ENCODE results near the gene UPF2. TPM values are rescaled to one million over a fixed set of nuclear protein-coding genes. Genes with fewer than 3 reads are reported as not detected.
"Not testable (repeated sequence)": the region's sequence is repeated elsewhere in the genome, so short reads cannot be mapped to it uniquely, and the experiment has no call there.

Gene UPF2
- total RNA-seq, 2 experiments from 2014 or later, result 33.5 to 37.2 TPM

GRCh38 chr10:11986593-11987216 is 55.9 kb downstream of the UPF2 start:
- CTCF ChIA-PET, result interaction anchor here (0.6 to 3.0 kb wide), 22 partner anchors 9 to 628 kb away, joined by 3 to 25 read pairs (median 4); partner anchors contain the start of gene UPF2
- Mint-ChIP-seq H3K27ac (peak overlapping the region; percentile 58), H3K9me3 (ENCODE audit: low read depth) (no peaks in the 10 kb centered on the region), H3K4me1 (peaks cover 6% of the 10 kb centered on the region), H3K4me3 (no peak overlapping the region), H3K36me3 (peaks cover 22% of the 10 kb centered on the region), H3K27me3 (no peaks in the 10 kb centered on the region)
- peak; percentile 81 for DNase-seq
- peak; percentile 64 for ATAC-seq

GRCh38 chr10:11982253-11982652 is 60.4 kb downstream of the UPF2 start:
- CTCF ChIA-PET, result no interaction called here
- peaks cover 6% of the 10 kb centered on the region for H3K4me1 Mint-ChIP-seq
- H3K36me3 Mint-ChIP-seq, result peaks cover 28% of the 10 kb centered on the region

GRCh38 chr10:11975795-11976194 is 66.8 kb downstream of the UPF2 start:
- DNase-seq, result no peak
- CTCF ChIA-PET, result interaction anchor here (1.0 to 2.9 kb wide), 3 partner anchors 10 to 194 kb away, joined by 4 to 10 read pairs (median 4); no protein-coding TSS in a partner anchor
- H3K36me3 Mint-ChIP-seq, result peaks cover 53% of the 10 kb centered on the region
- H3K4me3 Mint-ChIP-seq, result no peak overlapping the region
- peaks cover 2% of the 10 kb centered on the region for H3K9me3 Mint-ChIP-seq (ENCODE audit: low read depth)
- ATAC-seq, result no peak
- no peaks in the 10 kb centered on the region for H3K27me3 Mint-ChIP-seq
- H3K27ac Mint-ChIP-seq, result no peak overlapping the region
- no peaks in the 10 kb centered on the region for H3K4me1 Mint-ChIP-seq

More at GRCh38 chr10:11982253-11982652, 60.4 kb downstream of the UPF2 start:
- no peaks in the 10 kb centered on the region for H3K9me3 Mint-ChIP-seq (ENCODE audit: low read depth)
- no peak overlapping the region for H3K4me3 Mint-ChIP-seq
- no peak overlapping the region for H3K27ac Mint-ChIP-seq
- DNase-seq (no peak), ATAC-seq (no peak)
- no peaks in the 10 kb centered on the region for H3K27me3 Mint-ChIP-seq

GRCh38 chr10:11972523-11972922 is 70.1 kb downstream of the UPF2 start:
- H3K27ac Mint-ChIP-seq; H3K27me3 Mint-ChIP-seq; ATAC-seq; H3K4me3 Mint-ChIP-seq; H3K4me1 Mint-ChIP-seq; H3K9me3 Mint-ChIP-seq (ENCODE audit: low read depth); DNase-seq: not testable (repeated sequence)
- CTCF ChIA-PET, result interaction anchor here (0.9 kb wide), 1 partner anchor 15 kb away, joined by 3 read pairs; no protein-coding TSS in a partner anchor
- peaks cover 50% of the 10 kb centered on the region for H3K36me3 Mint-ChIP-seq

- Mint-ChIP-seq H3K9me3 (ENCODE audit: low read depth) (peaks cover 2% of the 10 kb centered on the region), H3K27me3 (no peaks in the 10 kb centered on the region), H3K4me1 (no peaks in the 10 kb centered on the region), H3K27ac (peak overlapping the region; percentile 41), H3K4me3 (no peak overlapping the region), H3K36me3 (peaks cover 59% of the 10 kb centered on the region)
- ATAC-seq, result no peak
- CTCF ChIA-PET, result interaction anchor here (1.4 to 1.6 kb wide), 2 partner anchors 19 to 24 kb away, joined by 3 to 7 read pairs; no protein-coding TSS in a partner anchor
- no peak for DNase-seq
Measured at GRCh38 chr10:11962176-11962575, 80.4 kb downstream of the UPF2 start.

GRCh38 chr10:11961771-11962170 is 80.8 kb downstream of the UPF2 start:
- Mint-ChIP-seq H3K4me3 (no peak overlapping the region), H3K27me3 (no peaks in the 10 kb centered on the region), H3K9me3 (ENCODE audit: low read depth) (peaks cover 2% of the 10 kb centered on the region), H3K27ac (no peak overlapping the region), H3K36me3 (peaks cover 56% of the 10 kb centered on the region), H3K4me1 (no peaks in the 10 kb centered on the region)
- CTCF ChIA-PET, result interaction anchor here (1.4 to 1.6 kb wide), 2 partner anchors 19 to 25 kb away, joined by 3 to 7 read pairs; no protein-coding TSS in a partner anchor
- no peak for DNase-seq
- ATAC-seq, result no peak

- no peak overlapping the region for H3K4me3 Mint-ChIP-seq
- no peaks in the 10 kb centered on the region for H3K4me1 Mint-ChIP-seq
- no peak for DNase-seq
- no peaks in the 10 kb centered on the region for H3K27me3 Mint-ChIP-seq
- no peak overlapping the region for H3K27ac Mint-ChIP-seq
- CTCF ChIA-PET, result no interaction called here
- ATAC-seq, result no peak
- no peaks in the 10 kb centered on the region for H3K9me3 Mint-ChIP-seq (ENCODE audit: low read depth)
- H3K36me3 Mint-ChIP-seq, result peaks cover 60% of the 10 kb centered on the region
Measured at GRCh38 chr10:11959966-11960365, 82.6 kb downstream of the UPF2 start.

GRCh38 chr10:11958956-11959355 is 83.7 kb downstream of the UPF2 start:
- H3K9me3 Mint-ChIP-seq (ENCODE audit: low read depth), result no peaks in the 10 kb centered on the region
- no peaks in the 10 kb centered on the region for H3K27me3 Mint-ChIP-seq
- peaks cover 56% of the 10 kb centered on the region for H3K36me3 Mint-ChIP-seq
- ATAC-seq, result no peak
- no peak for DNase-seq
- H3K4me1 Mint-ChIP-seq, result no peaks in the 10 kb centered on the region
- CTCF ChIA-PET, result interaction anchor here (1.0 kb wide), 1 partner anchor 26 kb away, joined by 3 read pairs; no protein-coding TSS in a partner anchor
- H3K4me3 Mint-ChIP-seq, result no peak overlapping the region
- H3K27ac Mint-ChIP-seq, result no peak overlapping the region

- Mint-ChIP-seq H3K4me1 (peaks cover 12% of the 10 kb centered on the region), H3K27ac (no peak overlapping the region), H3K9me3 (ENCODE audit: low read depth) (no peaks in the 10 kb centered on the region), H3K36me3 (peaks cover 48% of the 10 kb centered on the region), H3K27me3 (no peaks in the 10 kb centered on the region), H3K4me3 (no peak overlapping the region)
- ATAC-seq, result no peak
- no peak for DNase-seq
- CTCF ChIA-PET, result no interaction called here
Measured at GRCh38 chr10:11951695-11952094, 90.9 kb downstream of the UPF2 start.

GRCh38 chr10:11950325-11951018 is 92.1 kb downstream of the UPF2 start:
- H3K27ac Mint-ChIP-seq, result no peak overlapping the region
- DNase-seq (no peak), ATAC-seq (no peak)
- H3K9me3 Mint-ChIP-seq (ENCODE audit: low read depth), result no peaks in the 10 kb centered on the region
- CTCF ChIA-PET, result no interaction called here
- no peaks in the 10 kb centered on the region for H3K27me3 Mint-ChIP-seq
- peaks cover 40% of the 10 kb centered on the region for H3K36me3 Mint-ChIP-seq
- peaks cover 12% of the 10 kb centered on the region for H3K4me1 Mint-ChIP-seq
- H3K4me3 Mint-ChIP-seq, result no peak overlapping the region

GRCh38 chr10:11949152-11949551 is 93.5 kb downstream of the UPF2 start:
- H3K27ac Mint-ChIP-seq, result peak overlapping the region; percentile 8
- ATAC-seq (peak; percentile 58), DNase-seq (no peak)
- no peaks in the 10 kb centered on the region for H3K9me3 Mint-ChIP-seq (ENCODE audit: low read depth)
- no peak overlapping the region for H3K4me3 Mint-ChIP-seq
- H3K4me1 Mint-ChIP-seq, result peaks cover 12% of the 10 kb centered on the region
- no peaks in the 10 kb centered on the region for H3K27me3 Mint-ChIP-seq
- CTCF ChIA-PET, result no interaction called here
- peaks cover 37% of the 10 kb centered on the region for H3K36me3 Mint-ChIP-seq

- DNase-seq (no peak), ATAC-seq (no peak)
- peaks cover 46% of the 10 kb centered on the region for H3K36me3 Mint-ChIP-seq
- H3K4me1 Mint-ChIP-seq, result peaks cover 12% of the 10 kb centered on the region
- CTCF ChIA-PET, result no interaction called here
- no peak overlapping the region for H3K4me3 Mint-ChIP-seq
- H3K9me3 Mint-ChIP-seq (ENCODE audit: low read depth), result no peaks in the 10 kb centered on the region
- no peak overlapping the region for H3K27ac Mint-ChIP-seq
- no peaks in the 10 kb centered on the region for H3K27me3 Mint-ChIP-seq
Measured at GRCh38 chr10:11946652-11947051, 96.0 kb downstream of the UPF2 start.

GRCh38 chr10:11936389-11937152 is 106.0 kb downstream of the UPF2 start:
- ATAC-seq, result no peak
- no peak for DNase-seq
- Mint-ChIP-seq H3K36me3 (peaks cover 22% of the 10 kb centered on the region), H3K27ac (no peak overlapping the region), H3K4me3 (no peak overlapping the region), H3K27me3 (no peaks in the 10 kb centered on the region), H3K4me1 (no peaks in the 10 kb centered on the region), H3K9me3 (ENCODE audit: low read depth) (no peaks in the 10 kb centered on the region)
- CTCF ChIA-PET, result interaction anchor here (1.5 kb wide), 1 partner anchor 51 kb away, joined by 3 read pairs; no protein-coding TSS in a partner anchor
